ENCODE results near the gene RNASE9.
"Not testable (repeated sequence)": the region's sequence is repeated elsewhere in the genome, so short reads cannot be mapped to it uniquely, and the experiment has no call there.

Gene RNASE9

GRCh38 chr14:20572382-20572990 is 11.6 kb upstream of the RNASE9 start:
- not testable (repeated sequence) for DNase-seq

GRCh38 chr14:20570720-20571119 is 9.9 kb upstream of the RNASE9 start:
- DNase-seq: not testable (repeated sequence)

GRCh38 chr14:20569865-20570264 is 9.0 kb upstream of the RNASE9 start:
- DNase-seq: not testable (repeated sequence)

- DNase-seq: no peak
Observed at GRCh38 chr14:20569066-20569465, 8.2 kb upstream of the RNASE9 start.

- no peak for DNase-seq
Observed at GRCh38 chr14:20568393-20568792, 7.5 kb upstream of the RNASE9 start.

GRCh38 chr14:20567199-20567598 is 6.4 kb upstream of the RNASE9 start:
- not testable (repeated sequence) for DNase-seq

- DNase-seq: no peak
Observed at GRCh38 chr14:20564501-20564997, 3.7 kb upstream of the RNASE9 start.

- no peak for DNase-seq
Observed at GRCh38 chr14:20563971-20564370, 3.1 kb upstream of the RNASE9 start.

GRCh38 chr14:20559461-20559904 is 1.4 kb downstream of the RNASE9 start:
- DNase-seq: no peak

GRCh38 chr14:20557212-20557542 is 3.7 kb downstream of the RNASE9 start:
- no peak for DNase-seq

- DNase-seq: no peak
Observed at GRCh38 chr14:20556500-20557211, 4.2 kb downstream of the RNASE9 start.

GRCh38 chr14:20555845-20556244 is 5.0 kb downstream of the RNASE9 start:
- no peak for DNase-seq

GRCh38 chr14:20553024-20553423 is 7.8 kb downstream of the RNASE9 start:
- no peak for DNase-seq

GRCh38 chr14:20551606-20552005 is 9.2 kb downstream of the RNASE9 start:
- no peak for DNase-seq

GRCh38 chr14:20550926-20551325 is 9.9 kb downstream of the RNASE9 start:
- DNase-seq: no peak

- DNase-seq: no peak
Observed at GRCh38 chr14:20548414-20549158, 12.3 kb downstream of the RNASE9 start.

- no peak for DNase-seq
Observed at GRCh38 chr14:20546877-20547276, 14.0 kb downstream of the RNASE9 start.

GRCh38 chr14:20539906-20540305 is 20.9 kb downstream of the RNASE9 start:
- no peak for DNase-seq

GRCh38 chr14:20530771-20531571 is 29.9 kb downstream of the RNASE9 start:
- peak; percentile 60 for DNase-seq

GRCh38 chr14:20529806-20530205 is 31.0 kb downstream of the RNASE9 start:
- no peak for DNase-seq

GRCh38 chr14:20524027-20524426 is 36.8 kb downstream of the RNASE9 start:
- no peak for DNase-seq

- no peak for DNase-seq
Observed at GRCh38 chr14:20522332-20522731, 38.5 kb downstream of the RNASE9 start.

- no peak for DNase-seq
Observed at GRCh38 chr14:20516921-20517320, 43.9 kb downstream of the RNASE9 start.

All from NCI-H146 (cell line).